GM18511 (cell line): Measurements from ENCODE around the gene CFAP47.
"Not testable (repeated sequence)": the region's sequence is repeated elsewhere in the genome, so short reads cannot be mapped to it uniquely, and the experiment has no call there.

Experiments used
- ATAC-seq: cut with Tn5 transposase; IDR thresholded peaks from one replicate; pipeline ENCODE4 v1.9.1; 2021; ENCODE audit warnings: mild to moderate bottlenecking, moderate library complexity; ENCODE audit not compliant: unreplicated experiment

CFAP47 gene

GRCh38 chrX:35919536-35920309 lies at the start of gene CFAP47:
Gene CFAP47 (plus strand): TSS chrX:35919734. CDS start chrX:35919800, 66 bp downstream.
- ATAC-seq: no peak

GRCh38 chrX:35880601-35881000 lies 38.9 kb upstream of the CFAP47 start:
- no peak for ATAC-seq

- ATAC-seq: no peak
Observed at GRCh38 chrX:35886135-35886534, 33.4 kb upstream of the CFAP47 start.

GRCh38 chrX:35890699-35891098 lies 28.8 kb upstream of the CFAP47 start:
- no peak for ATAC-seq

GRCh38 chrX:35986816-35987215 lies 67.3 kb downstream of the CFAP47 start:
- not testable (repeated sequence) for ATAC-seq

GRCh38 chrX:36007207-36007606 lies 87.7 kb downstream of the CFAP47 start:
- ATAC-seq: no peak

- ATAC-seq: no peak
Observed at GRCh38 chrX:36019125-36019524, 99.6 kb downstream of the CFAP47 start.

GRCh38 chrX:36035550-36035949 lies 116.0 kb downstream of the CFAP47 start:
- no peak for ATAC-seq

- ATAC-seq: no peak
Observed at GRCh38 chrX:36062778-36063177, 143.2 kb downstream of the CFAP47 start.

- ATAC-seq: no peak
Observed at GRCh38 chrX:36071061-36071460, 151.5 kb downstream of the CFAP47 start.

- ATAC-seq: not testable (repeated sequence)
Observed at GRCh38 chrX:36075009-36075408, 155.5 kb downstream of the CFAP47 start.

GRCh38 chrX:36083256-36083655 lies 163.7 kb downstream of the CFAP47 start:
- ATAC-seq: no peak

GRCh38 chrX:36087366-36087765 lies 167.8 kb downstream of the CFAP47 start:
- ATAC-seq: no peak

- not testable (repeated sequence) for ATAC-seq
Observed at GRCh38 chrX:36088939-36089338, 169.4 kb downstream of the CFAP47 start.

GRCh38 chrX:36102425-36102824 lies 182.9 kb downstream of the CFAP47 start:
- ATAC-seq: no peak

GRCh38 chrX:36116222-36116621 lies 196.7 kb downstream of the CFAP47 start:
- ATAC-seq: no peak

- no peak for ATAC-seq
Observed at GRCh38 chrX:36159254-36159653, 239.7 kb downstream of the CFAP47 start.

- no peak for ATAC-seq
Observed at GRCh38 chrX:36160081-36160480, 240.5 kb downstream of the CFAP47 start.

- no peak for ATAC-seq
Observed at GRCh38 chrX:36198575-36198974, 279.0 kb downstream of the CFAP47 start.

GRCh38 chrX:36199928-36200327 lies 280.4 kb downstream of the CFAP47 start:
- ATAC-seq: no peak

GRCh38 chrX:36214924-36215323 lies 295.4 kb downstream of the CFAP47 start:
- ATAC-seq: no peak

- ATAC-seq: no peak
Observed at GRCh38 chrX:36218801-36219200, 299.3 kb downstream of the CFAP47 start.
